COR-L47 (cell line): ENCODE results near the gene SH3GL1.

Experiments
- DNase-seq: peaks from one replicate; lab custom pipeline; 2025; lab: John Stamatoyannopoulos, UW

Gene SH3GL1

DNA sequence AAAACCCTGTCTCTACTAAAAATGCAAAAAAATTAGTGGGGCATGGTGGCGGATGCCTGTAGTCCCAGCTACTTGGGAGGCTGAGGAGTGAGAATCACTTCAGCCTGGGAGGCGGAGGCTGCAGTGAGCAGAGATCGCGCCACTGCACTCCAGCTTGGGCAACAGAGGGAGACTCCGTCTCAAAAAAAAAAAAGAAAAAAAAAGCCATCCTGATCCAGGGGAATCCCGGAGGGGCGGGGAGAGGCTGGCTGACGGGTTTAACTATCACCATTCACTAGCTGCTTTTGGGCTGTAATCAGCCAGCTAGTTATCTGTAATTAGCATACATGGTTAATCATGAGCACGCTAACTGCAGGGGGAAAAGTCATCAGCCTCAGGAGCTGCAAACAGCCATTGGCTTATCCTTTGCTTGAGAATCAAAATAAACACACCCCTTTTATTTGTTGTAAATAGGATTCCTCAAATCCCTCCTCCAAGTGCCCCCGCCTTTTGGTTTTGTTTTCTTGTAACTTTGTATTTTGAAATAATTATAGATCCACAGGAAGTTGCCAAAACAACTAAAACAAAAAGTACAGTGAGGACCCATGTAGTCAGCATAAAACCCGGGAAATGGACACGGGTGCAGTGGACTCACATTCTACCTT lies 86.4 kb downstream of the SH3GL1 start:
- no peak for DNase-seq
